ENCODE measurements around the gene ITGAV. TPM values are rescaled to one million over a fixed set of nuclear protein-coding genes. Genes with fewer than 3 reads are reported as not detected.

The ITGAV gene
- total and polyA plus RNA-seq, 7 donors: 3.6 to 117 (median 67.1) TPM

DNA sequence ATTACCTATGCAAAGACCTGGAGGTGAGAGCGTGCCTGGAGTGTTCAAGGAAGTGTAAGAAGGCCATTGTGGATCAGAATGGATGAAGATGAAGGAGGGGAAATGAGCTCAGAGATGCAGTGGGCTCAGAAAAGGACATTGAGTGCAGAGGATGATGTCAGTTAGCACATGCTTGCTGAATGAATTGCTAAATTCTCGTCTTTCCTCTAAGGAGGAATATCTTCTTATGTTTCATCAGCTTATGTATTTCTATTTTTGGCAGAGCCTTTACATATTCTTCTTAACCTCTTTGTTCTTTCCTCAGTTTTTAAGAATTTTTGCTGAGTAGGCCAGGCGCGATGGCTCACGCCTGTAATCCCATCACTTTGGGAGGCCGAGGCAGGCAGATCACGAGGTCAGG, 134.9 kb downstream of the ITGAV start:
- 76 to 96% methylated on average over 7 of the region's 7 CpGs for WGBS, 2 donors

DNA sequence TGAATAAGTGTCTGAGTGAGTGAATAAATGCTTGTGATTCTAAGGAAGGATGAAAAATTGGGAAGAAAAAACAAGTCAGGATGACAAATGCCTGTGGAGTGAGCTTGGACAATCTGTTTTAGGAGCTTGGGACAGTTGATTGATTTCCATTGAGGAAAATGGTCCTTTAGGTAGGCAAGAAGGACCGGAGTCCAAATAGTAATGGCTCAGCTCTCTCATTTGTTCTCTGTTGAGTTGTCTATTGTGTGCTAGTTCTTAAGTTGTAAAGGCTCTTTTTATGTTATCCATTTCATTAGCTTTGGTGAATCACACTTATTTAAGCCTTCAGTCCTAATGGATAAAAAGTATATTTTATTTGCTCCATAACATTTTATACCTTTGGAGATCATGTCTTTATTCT, 135.9 kb downstream of the ITGAV start:
- TF ChIP-seq, protein P1, sequence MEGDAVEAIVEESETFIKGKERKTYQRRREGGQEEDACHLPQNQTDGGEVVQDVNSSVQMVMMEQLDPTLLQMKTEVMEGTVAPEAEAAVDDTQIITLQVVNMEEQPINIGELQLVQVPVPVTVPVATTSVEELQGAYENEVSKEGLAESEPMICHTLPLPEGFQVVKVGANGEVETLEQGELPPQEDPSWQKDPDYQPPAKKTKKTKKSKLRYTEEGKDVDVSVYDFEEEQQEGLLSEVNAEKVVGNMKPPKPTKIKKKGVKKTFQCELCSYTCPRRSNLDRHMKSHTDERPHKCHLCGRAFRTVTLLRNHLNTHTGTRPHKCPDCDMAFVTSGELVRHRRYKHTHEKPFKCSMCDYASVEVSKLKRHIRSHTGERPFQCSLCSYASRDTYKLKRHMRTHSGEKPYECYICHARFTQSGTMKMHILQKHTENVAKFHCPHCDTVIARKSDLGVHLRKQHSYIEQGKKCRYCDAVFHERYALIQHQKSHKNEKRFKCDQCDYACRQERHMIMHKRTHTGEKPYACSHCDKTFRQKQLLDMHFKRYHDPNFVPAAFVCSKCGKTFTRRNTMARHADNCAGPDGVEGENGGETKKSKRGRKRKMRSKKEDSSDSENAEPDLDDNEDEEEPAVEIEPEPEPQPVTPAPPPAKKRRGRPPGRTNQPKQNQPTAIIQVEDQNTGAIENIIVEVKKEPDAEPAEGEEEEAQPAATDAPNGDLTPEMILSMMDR (IDR thresholded peaks at IDR 0.05): no peak
- TF ChIP-seq EP300 (IDR thresholded peaks at IDR 0.05) (no peak), POLR2A (IDR thresholded peaks at IDR 0.05) (no peak), POLR2AphosphoS5 (IDR thresholded peaks at IDR 0.05) (no peak)
- H3K27me3 ChIP-seq: no peaks in the 10 kb centered on the region
- no peaks in the 10 kb centered on the region for H3K4me1 ChIP-seq
- WGBS, 2 donors: 70 to 90% methylated on average over 1 of the region's 1 CpG
- DNase-seq: no peak
- H3K27ac ChIP-seq: no peak overlapping the region
- intact Hi-C loops (cut with DNase I): no loop called here
- H3K9me3 ChIP-seq: no peaks in the 10 kb centered on the region
- no peaks in the 10 kb centered on the region for H3K36me3 ChIP-seq
- H3K4me3 ChIP-seq: no peak overlapping the region

More for the DNA sequence above, 134.9 kb downstream of the ITGAV start:
- H3K9me3 ChIP-seq: no peaks in the 10 kb centered on the region
- no peaks in the 10 kb centered on the region for H3K4me1 ChIP-seq
- H3K27ac ChIP-seq: no peak overlapping the region
- H3K27me3 ChIP-seq: no peaks in the 10 kb centered on the region
- no peak for DNase-seq
- H3K36me3 ChIP-seq: no peaks in the 10 kb centered on the region
- no peak overlapping the region for H3K4me3 ChIP-seq
- TF ChIP-seq, protein P1 (IDR thresholded peaks at IDR 0.05): no peak
- TF ChIP-seq POLR2A (IDR thresholded peaks at IDR 0.05) (no peak), POLR2AphosphoS5 (IDR thresholded peaks at IDR 0.05) (no peak), EP300 (IDR thresholded peaks at IDR 0.05) (no peak)
- intact Hi-C loops (cut with DNase I): no loop called here

DNA sequence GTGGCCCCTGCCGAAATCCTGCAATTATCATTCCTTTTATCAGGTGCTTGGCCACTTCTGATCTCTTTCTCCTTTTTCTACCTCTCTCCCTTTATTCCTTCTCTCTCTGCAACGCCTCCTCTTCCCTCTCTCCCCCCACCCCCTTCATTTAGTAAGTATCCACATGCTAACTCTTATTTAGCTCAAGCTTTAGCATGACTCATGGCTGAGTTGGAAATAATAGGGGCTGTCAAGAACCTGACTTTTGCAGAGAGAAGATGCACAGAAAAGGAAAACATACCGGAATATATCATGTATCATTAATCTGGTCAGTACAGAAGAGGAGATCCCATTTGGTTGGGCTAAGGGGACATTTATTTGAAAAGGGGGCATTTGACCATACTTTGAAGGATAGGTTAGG, 137.1 kb downstream of the ITGAV start:
- DNase-seq: no peak
- Histone ChIP-seq H3K27ac (no peak overlapping the region), H3K4me3 (no peak overlapping the region), H3K36me3 (no peaks in the 10 kb centered on the region), H3K27me3 (no peaks in the 10 kb centered on the region), H3K4me1 (no peaks in the 10 kb centered on the region), H3K9me3 (no peaks in the 10 kb centered on the region)
- intact Hi-C loops (cut with DNase I): no loop called here
- TF ChIP-seq POLR2AphosphoS5 (IDR thresholded peaks at IDR 0.05) (no peak), EP300 (IDR thresholded peaks at IDR 0.05) (no peak), POLR2A (IDR thresholded peaks at IDR 0.05) (no peak)
- TF ChIP-seq, protein P1 (IDR thresholded peaks at IDR 0.05): no peak
- 63 to 85% methylated on average over 3 of the region's 3 CpGs for WGBS, 2 donors

DNA sequence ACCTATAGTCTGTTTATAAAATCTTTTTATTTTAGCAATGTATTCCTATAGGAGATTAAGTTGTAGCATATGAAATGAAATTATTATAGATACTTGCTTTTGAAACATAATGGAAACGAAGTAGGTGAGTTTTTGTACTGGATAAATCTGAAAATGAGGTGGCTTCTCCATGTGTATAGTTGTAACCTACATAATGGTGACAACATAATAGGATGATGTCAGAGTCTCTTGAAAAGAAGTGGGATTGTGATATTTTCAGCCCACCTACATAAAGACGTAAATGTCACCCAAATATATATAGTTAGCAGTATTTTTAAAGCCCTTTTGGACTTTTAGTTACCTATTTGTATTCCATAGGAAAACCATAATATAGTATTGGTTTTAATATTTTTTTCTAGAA, 138.8 kb downstream of the ITGAV start:
- H3K27ac ChIP-seq: no peak overlapping the region
- no peaks in the 10 kb centered on the region for H3K9me3 ChIP-seq
- no peak overlapping the region for H3K4me3 ChIP-seq
- 70 to 84% methylated on average over 2 of the region's 2 CpGs for WGBS, 2 donors
- no peak for DNase-seq
- intact Hi-C loops (cut with DNase I): no loop called here
- TF ChIP-seq POLR2AphosphoS5 (IDR thresholded peaks at IDR 0.05) (no peak), EP300 (IDR thresholded peaks at IDR 0.05) (no peak), POLR2A (IDR thresholded peaks at IDR 0.05) (no peak)
- TF ChIP-seq, protein P1 (IDR thresholded peaks at IDR 0.05): no peak
- no peaks in the 10 kb centered on the region for H3K27me3 ChIP-seq
- H3K36me3 ChIP-seq: no peaks in the 10 kb centered on the region
- no peaks in the 10 kb centered on the region for H3K4me1 ChIP-seq

Other genes with a start within 250 kb of the ITGAV start
- gene ZC3H15, start 103.8 kb upstream of the ITGAV start, total RNA-seq: 10 to 100 TPM; 60.3 to 76.7 (median 62.0) TPM
- gene ZC3H15, start 103.8 kb upstream of the ITGAV start, polyA plus RNA-seq: 10 to 100 TPM; 51.1 to 77.9 (median 54.1) TPM
- gene FAM171B, start 104.0 kb downstream of the ITGAV start, total RNA-seq: 10 to 100 TPM in 3 of 4 donors, 1 to 10 TPM in 1; 8.0 to 12.3 (median 10.5) TPM
- 1 to 10 TPM in 1 of 3 donors, under 1 TPM in 2; under 0.01 to 1.3 (median 0.60) TPM for gene FAM171B, start 104.0 kb downstream of the ITGAV start, polyA plus RNA-seq

Measured in sigmoid colon (tissue), 7 donors.